Measurements from ENCODE around the gene DGKZ.
A peak's percentile ranks its signal among the peaks of the same experiment; 100 is the strongest.

The DGKZ gene

DNA sequence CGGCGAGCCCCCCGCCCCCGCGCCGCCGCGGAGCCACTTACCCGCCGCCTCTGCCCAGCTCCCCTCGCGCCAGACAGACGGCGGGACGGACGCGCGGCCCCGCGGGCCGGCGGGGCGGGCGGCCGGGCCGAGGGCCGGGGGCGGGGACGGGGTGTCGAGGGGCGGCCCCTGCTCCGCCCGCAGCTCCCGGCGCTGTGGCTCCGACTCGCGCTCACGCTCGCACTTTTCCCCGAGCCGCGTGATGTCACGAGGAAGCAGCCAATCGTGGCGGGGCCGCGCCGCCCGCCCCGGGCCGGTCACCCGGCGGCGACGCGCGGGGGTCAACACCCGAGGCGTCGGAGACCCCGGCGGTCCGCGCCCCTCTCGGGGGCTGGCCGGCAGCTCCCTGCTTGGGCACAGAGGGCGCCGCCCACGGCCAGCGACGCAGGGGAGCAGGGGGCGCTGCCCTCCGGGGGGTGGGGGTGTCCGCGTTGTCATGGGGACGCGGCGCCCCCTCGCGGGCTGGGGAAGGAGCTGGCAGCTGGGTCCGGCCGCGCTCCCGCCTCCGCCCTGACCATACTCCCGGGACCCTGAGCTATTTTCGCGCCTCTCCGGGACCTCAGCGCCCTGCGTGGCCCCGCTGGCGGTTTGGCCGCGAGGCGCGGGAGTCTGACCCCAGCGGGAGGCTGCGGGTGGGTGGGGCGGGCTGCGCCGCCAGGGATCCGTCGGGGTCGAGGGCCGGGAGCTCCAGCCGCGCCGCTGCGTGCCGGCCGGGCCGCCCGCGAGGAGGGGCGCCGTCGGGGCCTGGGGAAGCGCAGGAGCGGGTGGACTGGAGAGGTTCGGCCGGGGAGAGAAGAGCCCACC, 44.5 kb downstream of the DGKZ start, which contains the start of gene CHRM4:
TSS of gene CHRM4 (minus strand) at position 199 of the 843 bp plus-strand sequence. CDS start 5,219 bp downstream, outside the sequence.
- peak in 18 of 56 donors; percentile 16 to 62 (median 42) for DNase-seq

DNA sequence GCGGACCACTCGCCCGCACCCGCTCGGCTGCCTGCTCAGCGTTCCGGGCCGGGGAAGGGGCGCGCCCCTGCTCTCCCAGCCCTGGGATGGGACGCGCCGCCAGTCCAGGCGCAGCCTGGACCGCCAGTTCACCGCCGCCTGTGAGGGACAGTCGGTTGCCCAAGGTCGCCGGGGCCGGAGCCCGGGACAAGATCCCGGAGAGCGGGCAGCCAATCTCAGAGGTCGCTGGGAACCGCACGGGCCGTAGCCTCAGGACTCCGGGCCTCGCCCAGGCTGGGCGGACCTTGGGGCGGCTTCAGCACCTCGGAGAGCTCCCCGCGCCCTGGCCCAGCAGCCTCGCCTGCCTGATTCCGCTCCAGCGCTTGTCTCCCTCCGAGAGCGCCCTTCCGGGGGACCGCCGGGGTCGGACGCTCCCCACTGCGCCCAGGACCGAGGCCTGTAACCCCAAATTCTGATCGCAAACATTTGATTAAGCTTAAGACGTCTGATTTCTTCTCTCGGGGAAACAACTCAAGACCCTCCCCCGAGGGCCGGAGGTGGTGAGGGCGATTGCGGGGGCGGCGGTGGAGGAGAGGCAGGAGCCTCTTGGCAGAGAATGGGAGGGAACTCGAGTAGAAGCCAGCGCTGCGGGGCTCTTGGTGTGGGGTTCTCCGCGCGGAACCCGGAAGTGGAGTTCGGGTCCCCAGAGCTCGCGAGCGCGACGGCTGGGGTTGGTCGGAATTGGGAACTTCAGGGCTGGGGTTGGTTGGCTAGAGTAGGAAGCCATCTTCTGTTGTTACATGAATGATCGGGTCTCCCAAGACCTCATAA, 45.4 kb downstream of the DGKZ start:
- peak in 41 of 56 donors; percentile 17 to 76 (median 49) for DNase-seq

DNA sequence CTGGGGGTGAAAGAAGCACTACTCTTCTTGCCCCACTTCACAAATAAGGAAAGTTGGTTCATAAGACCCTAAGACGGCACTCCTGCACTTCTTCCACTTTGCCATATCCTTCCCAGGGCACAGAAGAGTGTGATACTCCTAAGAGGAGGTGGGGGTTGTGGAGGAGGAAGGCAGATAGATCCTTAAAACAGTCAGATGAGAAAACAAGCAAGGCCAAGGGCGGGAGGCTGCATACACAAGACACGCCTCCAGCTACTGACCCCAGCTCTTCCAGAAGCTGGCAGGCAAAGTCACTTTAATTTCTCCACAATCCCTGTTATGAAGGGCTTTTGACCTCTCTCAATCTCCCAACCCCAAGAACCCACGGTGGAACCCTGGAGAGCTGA, 46.0 kb downstream of the DGKZ start:
- no peak for DNase-seq

DNA sequence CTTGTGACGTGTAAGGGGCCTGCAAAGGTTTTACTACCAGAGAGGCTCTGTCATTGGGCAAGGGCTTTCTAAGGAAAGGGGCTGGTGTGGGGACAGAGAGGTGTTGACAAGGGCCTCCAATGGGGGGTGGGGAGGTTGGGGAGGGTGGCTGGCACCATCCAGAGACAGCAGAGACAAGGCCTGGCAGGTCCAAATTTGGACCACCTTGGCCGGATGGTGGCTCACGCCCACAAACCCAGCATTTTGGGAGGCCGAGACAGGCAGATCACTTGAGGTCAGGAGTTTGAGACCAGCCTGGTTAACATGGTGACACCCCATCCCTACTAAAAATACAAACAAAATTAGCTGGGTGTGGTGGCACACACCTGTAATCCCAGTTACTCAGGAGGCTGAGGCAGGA, 46.5 kb downstream of the DGKZ start:
- DNase-seq, result no peak

DNA sequence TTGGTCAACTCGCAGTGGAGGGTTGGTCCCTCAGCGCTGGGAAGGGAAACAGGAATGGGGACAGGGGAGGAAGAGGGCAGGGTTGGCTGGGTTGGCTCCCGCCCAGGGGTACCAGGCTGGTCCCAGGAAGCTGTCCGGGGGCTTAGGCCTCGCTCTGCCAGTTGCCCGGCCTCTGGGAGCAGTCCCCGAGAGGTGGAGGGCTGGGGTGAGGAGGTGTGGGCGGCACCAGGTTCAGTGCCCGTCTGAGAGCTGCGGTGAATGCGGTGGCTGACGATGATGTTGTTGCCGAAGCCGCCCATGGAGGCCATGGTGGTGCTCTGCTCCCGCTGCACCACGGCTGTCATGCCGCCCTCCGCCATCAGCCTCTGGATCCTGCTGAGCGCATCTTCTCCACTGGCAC, 50.3 kb downstream of the DGKZ start:
- no peak for DNase-seq

DNA sequence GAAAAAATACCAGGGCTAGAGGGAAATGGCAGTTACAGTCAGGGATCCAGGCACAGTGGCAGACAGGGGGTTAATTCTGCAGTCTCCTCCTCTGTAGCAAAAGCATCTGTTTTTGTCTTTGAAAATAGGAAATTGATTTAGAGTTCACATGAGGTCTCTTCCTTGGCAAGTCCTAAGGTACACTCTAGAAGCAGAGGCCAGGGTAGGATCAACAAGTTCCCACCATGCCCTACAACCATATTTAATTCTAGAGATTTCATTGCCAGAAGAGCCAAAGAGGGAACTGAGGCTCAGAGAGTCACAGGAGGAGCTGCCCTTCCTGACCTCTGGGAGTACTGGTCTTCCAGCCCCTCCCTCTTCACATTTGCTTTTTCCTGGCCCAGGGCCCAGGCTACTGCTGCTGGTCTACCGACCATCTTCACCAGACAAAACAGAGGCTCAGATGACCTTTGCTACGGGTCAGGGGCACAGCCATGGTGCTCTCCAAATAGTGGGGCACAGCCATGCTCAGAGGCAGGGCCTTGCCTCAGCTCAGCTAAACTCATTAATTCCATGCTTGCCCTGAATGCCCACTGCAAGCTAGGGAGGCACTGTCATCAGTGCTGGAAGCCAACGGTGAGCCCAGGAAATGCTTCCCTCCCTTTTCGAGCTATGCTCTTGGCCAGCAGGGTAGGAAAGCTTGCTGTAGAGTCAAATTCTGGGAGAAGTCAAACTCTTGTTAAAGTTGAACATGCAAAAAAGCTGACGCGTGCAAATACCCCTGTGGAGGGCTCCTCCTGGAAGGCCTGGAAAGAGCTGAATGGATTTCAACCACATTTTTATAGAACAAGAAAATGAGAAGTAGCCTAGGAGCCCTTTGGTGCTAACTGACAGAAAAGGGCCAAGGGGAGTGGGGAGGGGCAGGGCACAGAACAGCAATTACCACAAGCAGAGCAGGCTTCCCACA, 56.0 kb downstream of the DGKZ start:
- no peak for DNase-seq

DNA sequence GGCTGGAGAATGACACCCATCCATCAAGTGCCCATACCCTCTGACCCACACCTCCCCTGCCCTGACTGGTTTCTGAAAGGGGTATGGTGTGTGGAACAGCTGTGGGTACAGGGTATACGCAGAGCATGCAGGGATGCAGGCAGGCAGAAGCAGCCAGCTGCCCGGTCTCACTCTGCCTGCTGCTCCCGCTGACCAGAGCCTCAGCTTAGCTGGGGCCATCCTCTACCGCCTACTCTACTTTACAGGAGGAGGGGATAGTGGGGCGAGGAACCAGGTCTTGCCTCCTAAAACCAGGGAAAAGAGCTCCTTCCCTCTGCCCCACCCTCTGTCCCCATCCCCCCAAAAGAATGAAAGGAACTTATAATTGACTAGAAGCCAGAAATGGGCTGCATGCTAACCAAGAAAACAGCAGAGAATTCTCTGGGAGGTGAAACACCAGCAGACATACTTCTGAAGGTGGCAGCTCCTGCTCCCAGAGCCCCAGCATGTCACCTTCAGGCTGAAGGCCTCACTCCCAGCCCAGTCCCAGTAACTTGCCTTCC, 57.3 kb downstream of the DGKZ start:
- no peak for DNase-seq

DNA sequence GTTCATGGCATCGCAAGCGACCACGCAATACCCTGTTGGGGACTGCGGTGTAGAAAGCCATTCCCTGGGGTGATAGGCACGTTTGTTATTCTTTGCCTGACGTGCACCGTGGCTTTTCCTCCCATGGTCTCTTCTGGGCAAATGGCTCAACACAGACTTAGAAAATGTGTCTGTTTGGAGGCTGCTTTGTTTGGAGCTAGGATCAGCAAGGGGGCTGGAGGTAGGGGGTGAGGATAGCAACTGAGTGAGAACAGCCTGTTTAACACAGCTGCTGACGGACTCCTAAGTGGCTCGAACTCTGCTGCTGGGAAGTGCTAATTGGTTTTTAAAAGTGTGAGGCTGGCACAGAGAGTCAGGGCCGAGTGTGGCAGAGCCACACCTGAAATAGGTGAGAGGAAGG, 60.4 kb downstream of the DGKZ start:
- DNase-seq, result no peak

DNA sequence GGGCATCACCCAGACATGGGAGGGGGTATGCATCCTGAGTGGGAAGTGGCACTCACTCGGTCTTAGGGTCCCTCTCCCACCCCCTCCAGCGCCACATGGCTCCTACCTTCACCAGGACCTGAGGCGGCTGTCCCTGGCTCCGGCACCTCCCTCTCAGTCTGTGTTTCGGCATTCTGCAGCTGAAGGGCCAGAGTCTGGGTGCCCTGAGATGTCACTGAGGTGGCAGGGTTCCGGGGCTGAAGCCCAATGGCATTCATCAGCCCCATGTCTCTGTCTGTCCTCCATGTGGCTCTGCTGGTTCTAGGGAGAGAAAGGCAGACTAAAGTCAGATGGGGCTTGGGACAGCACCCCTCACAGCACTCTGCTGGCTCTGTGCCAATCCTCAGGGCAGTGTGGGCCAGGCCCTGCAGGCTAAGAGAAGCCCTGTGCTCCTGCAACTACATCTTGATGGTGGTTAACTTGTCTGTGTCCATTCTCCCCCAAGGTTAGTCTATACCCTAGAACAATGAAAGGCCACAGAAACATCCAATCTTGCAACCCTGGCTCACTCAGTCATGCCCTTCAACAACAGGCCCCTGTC, 61.2 kb downstream of the DGKZ start:
- no peak for DNase-seq

DNA sequence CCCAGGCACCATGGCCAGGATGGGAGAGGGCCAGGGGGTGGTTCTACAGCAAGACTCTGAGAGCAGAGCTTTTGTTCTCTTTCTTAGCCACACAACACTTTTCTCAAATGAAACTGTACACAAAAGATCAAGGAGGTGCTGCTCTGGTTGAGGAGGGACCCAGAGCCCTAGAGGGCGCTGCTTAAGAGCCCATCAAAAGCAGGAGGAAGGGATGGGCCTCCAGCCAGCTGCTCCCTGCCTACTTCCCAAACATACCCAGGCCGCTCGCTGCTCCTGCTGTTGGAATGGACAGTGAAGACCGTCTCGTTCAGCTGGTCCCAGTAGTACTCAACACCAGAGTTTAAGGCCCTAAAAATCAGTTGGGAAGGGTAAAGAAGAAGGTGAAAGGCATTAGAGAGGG, 62.8 kb downstream of the DGKZ start:
- peak in 3 of 56 donors; percentile 10 to 23 (median 13) for DNase-seq

DNA sequence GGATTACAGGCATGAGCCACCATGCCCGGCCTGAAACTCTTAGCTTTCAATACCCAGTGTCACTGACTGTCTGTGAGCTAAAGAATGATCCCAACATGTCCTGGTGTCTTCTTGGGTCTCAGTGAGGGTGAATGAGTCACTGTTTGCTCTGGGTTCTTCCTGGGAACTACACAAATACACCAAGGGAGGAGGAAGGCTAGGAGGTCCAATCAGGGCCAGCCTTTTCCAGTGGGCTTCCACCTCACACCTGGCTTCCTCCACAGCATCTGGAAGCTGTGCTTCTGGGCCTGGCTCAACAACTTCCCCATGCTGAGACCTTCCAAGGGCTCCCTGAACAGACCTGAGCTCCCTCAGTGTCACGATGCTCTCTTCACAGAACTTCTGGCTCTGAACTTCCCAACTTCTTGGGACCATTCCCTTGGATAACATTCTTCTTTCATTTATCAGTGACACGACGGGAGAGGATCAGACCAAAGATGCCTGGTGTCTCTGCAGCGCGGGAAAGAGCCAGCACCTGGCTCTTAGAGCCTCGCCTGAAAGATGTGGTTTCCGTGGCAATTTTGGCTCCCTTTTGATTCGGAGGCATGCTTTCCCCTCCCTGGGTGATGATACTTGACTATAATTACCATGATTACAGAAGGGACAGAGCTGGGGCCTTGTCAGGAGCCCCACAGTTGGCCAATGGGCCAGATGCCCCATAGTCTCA, 66.7 kb downstream of the DGKZ start:
- no peak for DNase-seq

DNA sequence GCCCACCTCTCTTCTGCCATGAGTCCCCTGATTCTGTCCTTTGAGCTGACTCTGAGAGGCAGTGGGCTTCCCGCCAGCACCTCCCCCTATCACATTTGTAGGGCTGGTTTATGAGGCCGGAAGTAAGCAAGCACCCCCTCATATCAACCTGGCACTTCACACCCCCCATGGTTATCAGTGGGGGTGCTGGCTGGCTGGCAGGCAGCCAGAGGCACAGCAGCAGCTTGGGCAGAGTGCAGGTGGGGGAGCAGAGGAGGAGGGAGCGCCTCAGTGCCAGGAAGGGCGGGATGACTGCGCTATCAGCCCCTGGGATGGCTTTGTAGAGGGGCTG, 67.2 kb downstream of the DGKZ start:
- DNase-seq, result no peak

DNA sequence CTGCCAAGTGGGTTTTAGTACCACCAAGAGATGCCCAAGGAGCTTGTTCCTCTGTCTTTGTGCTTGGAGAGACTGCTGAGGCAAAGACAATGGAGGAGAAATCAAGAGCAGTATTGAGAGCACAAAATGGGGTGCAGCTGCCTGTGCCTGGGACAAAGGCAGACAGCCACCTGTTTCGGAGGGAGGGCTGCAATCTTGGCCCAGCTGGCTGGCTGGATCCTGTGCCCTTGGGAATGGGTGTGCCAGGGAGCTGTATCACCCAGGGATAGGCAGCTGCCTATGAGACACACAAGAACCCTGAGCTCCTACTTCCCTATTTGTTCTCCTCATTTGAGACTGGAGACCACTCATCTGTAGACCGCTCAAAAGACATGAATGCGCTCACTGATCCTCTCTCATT, 67.6 kb downstream of the DGKZ start:
- DNase-seq, result no peak

DNA sequence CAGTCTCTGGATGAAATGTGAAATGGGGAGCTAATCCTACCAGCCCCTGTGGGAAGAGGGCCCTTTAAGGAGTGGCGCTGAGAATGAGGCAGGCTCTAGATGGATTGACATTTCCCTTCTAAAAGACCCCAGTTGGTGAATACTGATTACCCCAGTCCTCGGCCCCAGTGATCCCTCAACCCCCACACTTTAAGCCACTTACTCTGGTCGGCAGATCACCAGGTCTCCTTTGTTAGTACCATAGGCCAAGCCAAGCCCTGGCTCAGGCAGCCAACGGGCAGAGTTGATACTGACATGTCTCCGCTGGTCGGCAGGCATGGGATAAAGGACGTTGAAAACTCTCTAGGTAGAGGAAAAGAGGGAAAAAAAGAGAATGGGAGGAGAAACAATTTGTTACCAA, 70.4 kb downstream of the DGKZ start:
- DNase-seq, result no peak

DNA sequence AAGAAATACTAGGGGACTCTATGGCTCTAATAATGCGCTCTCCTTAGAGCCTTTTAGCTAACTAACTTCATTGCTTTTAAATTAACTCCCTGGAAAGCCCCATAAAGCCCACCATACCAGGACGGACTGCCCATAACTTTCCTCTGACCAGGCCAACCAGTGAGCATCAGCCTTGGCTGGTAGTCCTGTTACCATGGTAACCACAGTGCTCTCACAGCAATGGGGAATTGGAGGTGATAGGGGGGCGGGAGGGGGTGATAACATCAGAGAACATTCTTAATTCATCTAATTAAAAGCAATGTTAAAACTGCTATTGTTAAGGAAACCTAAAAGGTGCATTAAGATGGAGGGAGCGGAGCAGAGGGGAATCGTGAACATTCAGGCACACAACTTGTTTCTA, 71.5 kb downstream of the DGKZ start:
- DNase-seq, result peak in 1 of 56 donors; percentile 7

DNA sequence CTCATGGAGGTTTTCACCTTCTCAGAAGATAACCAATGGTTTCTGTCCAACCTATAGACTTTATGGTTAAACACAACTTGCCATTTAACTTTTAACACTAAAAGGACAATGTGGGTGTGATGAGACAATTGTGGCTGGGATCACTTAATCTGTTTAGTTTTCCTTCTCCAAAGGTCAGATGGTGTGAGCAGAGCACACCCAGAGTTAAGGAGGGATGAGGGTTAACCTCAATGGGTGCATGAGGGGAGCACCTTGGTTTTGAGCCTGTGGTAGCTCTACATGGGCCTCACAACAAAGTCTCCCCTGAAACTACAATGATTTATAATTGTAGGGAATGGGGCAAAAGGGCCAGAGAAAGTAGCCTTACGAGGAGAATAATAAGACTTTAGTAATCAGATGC, 73.2 kb downstream of the DGKZ start:
- no peak for DNase-seq

DNA sequence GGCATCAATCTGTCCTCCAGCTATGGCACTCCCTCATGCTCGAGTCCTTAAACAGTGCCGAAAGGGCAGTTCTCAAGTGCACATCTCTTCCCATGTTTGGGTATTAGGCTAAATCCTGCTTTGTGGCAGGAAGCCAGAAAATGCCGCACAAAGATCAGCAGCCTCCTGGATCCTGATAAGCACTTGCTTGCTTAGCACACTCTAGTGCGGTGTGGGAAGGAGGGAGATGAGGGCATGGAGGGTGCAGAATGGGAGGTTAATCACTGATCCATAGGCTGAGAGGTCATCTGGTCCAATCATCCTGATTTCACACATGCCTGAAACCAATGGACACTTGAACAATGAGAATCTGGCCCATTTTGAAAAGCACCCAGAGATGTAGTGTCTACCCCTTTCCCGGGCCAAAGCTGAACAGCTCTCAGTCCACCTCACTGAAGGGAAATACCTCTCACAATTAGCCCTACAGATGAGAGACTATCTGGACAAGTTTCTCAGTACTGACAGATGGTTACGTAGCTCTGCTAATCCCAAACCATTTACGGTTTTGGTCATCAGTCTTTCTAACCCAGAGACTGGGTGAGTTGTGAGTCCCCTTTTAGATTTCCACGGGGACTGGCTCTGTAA, 74.1 kb downstream of the DGKZ start:
- no peak for DNase-seq

DNA sequence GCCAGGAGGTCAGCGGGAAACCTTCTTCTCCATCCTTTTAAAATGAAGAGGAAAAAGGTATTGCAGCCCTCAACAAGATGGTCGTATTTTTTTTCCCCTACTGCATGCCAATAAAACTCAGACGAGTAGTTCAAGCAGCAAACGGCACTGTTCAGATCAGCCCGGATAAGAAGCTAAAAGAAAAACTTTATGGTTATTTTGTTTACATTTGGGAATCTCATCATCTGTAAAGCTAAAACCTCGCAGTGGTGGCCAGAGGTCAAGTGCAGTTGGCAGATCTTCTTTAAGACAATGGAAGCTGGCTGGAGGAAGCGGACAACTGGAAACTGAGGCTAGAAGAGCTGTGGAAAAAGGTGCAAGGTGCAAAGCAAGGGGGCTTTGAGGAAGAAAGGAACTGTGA, 75.3 kb downstream of the DGKZ start:
- DNase-seq, result no peak

DNA sequence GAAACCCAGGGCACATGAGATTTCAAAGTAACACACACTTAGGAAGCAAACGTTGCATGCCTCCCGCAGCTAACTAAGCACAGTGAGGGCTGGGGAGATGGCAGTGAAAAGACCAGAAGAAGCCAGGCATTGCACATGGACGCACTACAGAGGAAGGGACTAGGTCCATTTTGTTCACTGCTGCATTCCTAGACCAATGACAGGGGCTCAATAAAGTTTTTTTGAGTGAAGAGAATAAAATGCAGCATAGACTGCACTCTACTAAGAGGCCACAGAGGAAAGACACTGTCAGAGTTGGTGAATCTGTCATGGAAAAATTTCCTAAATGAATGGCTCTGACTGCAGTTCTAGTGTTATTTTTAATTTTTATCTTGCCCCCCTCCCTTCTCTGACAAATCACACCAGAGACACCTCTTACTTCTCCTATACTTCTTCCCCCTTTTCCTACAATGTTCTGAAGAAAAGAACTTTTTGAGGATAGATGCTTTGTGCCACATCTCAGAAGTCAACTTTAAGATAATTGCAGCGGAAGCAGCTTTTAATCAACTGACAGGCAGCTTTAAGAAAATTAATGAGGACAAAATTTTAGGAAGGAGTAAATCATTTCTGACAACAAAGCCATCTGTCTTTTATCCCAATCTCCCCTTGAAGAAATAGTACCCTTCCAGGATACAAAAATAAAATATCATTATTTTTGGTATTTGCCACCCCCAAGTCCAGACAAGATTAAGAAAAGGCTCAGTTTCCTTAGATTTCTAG, 79.1 kb downstream of the DGKZ start:
- DNase-seq, result no peak

Measured in amygdala (tissue), 56 donors.